Measurements from ENCODE around the gene STYX.

Gene STYX

GRCh38 chr14:52793061-52793460 lies 63.1 kb downstream of the STYX start:
- H3K36me3 Mint-ChIP-seq (ENCODE audit: low read depth), result peaks cover 5% of the 10 kb centered on the region
- TF ChIP-seq CTCF (IDR thresholded peaks at IDR 0.05), result no peak
- peaks cover 20% of the 10 kb centered on the region for H3K9me3 Mint-ChIP-seq
- H3K4me1 Mint-ChIP-seq, result peaks cover 38% of the 10 kb centered on the region
- H3K27me3 Mint-ChIP-seq (ENCODE audit: low read depth, poor library complexity), result no peaks in the 10 kb centered on the region
- no peak overlapping the region for H3K27ac Mint-ChIP-seq
- DNase-seq, result no peak
- no peak overlapping the region for H3K4me3 Mint-ChIP-seq

DNA sequence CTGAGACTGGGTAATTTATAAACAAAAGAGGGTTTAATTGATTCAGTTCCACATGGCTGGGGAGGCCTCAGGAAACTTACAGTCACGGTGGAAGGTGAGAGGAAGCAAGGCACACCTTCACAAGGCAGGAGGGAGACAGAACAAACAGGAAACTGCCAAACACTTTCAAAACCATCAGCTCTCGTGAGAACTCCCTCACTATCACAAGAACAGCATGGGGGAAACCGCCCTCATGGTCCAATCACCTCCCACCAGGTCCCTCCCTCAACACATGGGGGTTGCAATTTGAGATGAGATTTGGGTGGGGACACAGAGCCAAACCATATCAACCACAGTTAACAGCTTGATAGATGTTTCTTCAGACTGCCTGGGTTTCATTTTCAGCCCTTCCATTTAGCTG lies 67.7 kb downstream of the STYX start:
- peaks cover 5% of the 10 kb centered on the region for H3K4me1 Mint-ChIP-seq
- DNase-seq, result no peak
- peaks cover 5% of the 10 kb centered on the region for H3K36me3 Mint-ChIP-seq (ENCODE audit: low read depth)
- H3K4me3 Mint-ChIP-seq, result no peak overlapping the region
- H3K27me3 Mint-ChIP-seq (ENCODE audit: low read depth, poor library complexity), result peaks cover 7% of the 10 kb centered on the region
- H3K9me3 Mint-ChIP-seq, result peaks cover 25% of the 10 kb centered on the region
- H3K27ac Mint-ChIP-seq, result no peak overlapping the region
- TF ChIP-seq CTCF (IDR thresholded peaks at IDR 0.05), result no peak

DNA sequence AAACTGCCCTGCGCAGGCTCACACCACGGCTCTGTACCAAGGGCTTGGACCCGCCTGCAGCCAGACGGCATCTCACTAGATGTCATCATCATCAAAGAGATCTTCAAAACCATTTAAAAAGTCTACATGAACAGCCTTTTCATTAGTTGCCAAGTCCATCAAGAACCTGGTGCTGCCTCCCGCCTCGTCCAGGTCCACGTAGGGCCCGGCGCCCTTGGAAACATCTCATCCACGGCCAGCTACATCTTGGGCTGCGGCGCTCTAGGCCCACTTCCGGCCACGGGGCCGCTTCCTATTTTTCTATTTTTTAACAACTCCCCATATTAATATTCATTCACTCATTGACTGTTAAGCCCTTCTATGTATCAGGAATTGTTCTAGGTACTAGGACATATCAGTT lies 68.9 kb downstream of the STYX start:
- no peak for TF ChIP-seq CTCF (IDR thresholded peaks at IDR 0.05)
- Mint-ChIP-seq H3K4me3 (no peak overlapping the region), H3K4me1 (peaks cover 5% of the 10 kb centered on the region), H3K36me3 (ENCODE audit: low read depth) (peaks cover 5% of the 10 kb centered on the region), H3K27me3 (ENCODE audit: low read depth, poor library complexity) (peaks cover 8% of the 10 kb centered on the region), H3K9me3 (peaks cover 25% of the 10 kb centered on the region), H3K27ac (no peak overlapping the region)
- DNase-seq, result no peak

DNA sequence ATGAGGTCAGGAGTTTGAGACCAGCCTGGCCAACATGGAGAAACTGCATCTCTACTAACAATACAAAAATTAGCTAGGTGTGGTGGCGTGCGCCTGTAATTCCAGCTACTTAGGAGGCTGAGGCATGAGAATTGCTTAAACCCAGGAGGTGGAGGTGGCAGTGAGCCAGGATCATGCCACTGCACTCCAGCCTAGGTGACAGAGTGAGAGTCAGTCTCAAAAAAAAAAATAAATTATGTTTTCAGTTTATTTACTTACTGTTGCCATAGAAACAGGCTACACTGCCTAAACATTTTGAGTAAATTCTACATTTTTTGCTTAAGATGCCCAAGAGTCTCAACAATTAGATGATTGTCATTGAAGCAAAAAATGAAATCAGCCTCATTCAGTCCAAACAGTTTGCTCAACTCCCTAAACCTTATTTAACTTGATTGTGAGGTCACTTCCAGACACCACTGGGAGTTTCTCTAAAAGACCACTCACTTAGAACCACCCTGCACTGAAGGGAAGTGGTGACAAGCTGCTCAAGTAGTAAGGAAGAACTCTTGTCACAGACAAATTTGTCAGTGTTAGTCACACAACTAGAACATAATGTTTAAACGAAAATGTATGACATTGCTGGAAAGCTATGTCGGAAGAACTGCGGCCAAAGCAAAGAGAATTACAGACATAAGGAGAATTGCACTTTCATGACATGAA lies 71.2 kb downstream of the STYX start:
- H3K27me3 Mint-ChIP-seq (ENCODE audit: low read depth, poor library complexity), result peaks cover 8% of the 10 kb centered on the region
- no peak overlapping the region for H3K4me3 Mint-ChIP-seq
- H3K36me3 Mint-ChIP-seq (ENCODE audit: low read depth), result no peaks in the 10 kb centered on the region
- peaks cover 5% of the 10 kb centered on the region for H3K4me1 Mint-ChIP-seq
- no peak for TF ChIP-seq CTCF (IDR thresholded peaks at IDR 0.05)
- peak overlapping the region; percentile 1 for H3K27ac Mint-ChIP-seq
- H3K9me3 Mint-ChIP-seq, result peaks cover 15% of the 10 kb centered on the region
- no peak for DNase-seq

GRCh38 chr14:52802597-52802996 lies 72.6 kb downstream of the STYX start:
- Mint-ChIP-seq H3K27ac (no peak overlapping the region), H3K9me3 (peaks cover 8% of the 10 kb centered on the region), H3K36me3 (ENCODE audit: low read depth) (no peaks in the 10 kb centered on the region), H3K4me3 (no peak overlapping the region), H3K27me3 (ENCODE audit: low read depth, poor library complexity) (peaks cover 8% of the 10 kb centered on the region), H3K4me1 (peaks cover 5% of the 10 kb centered on the region)
- TF ChIP-seq CTCF (IDR thresholded peaks at IDR 0.05), result no peak
- no peak for DNase-seq

DNA sequence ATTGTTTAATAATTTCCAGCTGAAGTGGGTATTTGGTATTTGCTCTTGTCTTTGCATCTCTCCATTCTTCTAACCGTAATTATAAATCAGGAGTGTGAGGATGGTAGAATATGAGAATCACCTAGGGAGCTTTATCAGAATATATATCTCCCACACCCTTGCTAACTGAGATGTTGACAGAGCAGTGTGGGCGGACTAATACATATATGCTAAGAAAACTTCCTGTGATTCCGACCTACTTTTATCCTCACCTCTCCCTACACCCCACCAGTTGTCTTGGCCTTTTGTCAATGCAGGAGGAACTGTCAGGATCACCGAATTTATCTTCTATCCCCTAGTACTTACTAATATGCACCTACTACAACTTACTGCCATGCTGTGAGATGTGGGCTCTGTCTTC lies 76.1 kb downstream of the STYX start:
- no peak overlapping the region for H3K4me3 Mint-ChIP-seq
- H3K4me1 Mint-ChIP-seq, result peaks cover 5% of the 10 kb centered on the region
- H3K36me3 Mint-ChIP-seq (ENCODE audit: low read depth), result no peaks in the 10 kb centered on the region
- no peak for DNase-seq
- no peak for TF ChIP-seq CTCF (IDR thresholded peaks at IDR 0.05)
- no peaks in the 10 kb centered on the region for H3K9me3 Mint-ChIP-seq
- H3K27me3 Mint-ChIP-seq (ENCODE audit: low read depth, poor library complexity), result peaks cover 3% of the 10 kb centered on the region
- H3K27ac Mint-ChIP-seq, result no peak overlapping the region

Measured in nephron progenitor cell (in vitro differentiated cells).